GM18505 (cell line): ENCODE data around the gene ZSCAN21.

Source experiments
- ATAC-seq: cut with Tn5 transposase; IDR thresholded peaks from one replicate; pipeline ENCODE4 v1.9.1; 2021; ENCODE audit not compliant: unreplicated experiment
- POLR2A ChIP-seq: IDR thresholded peaks from 4 replicates; pipeline ENCODE4 v1.6.1; 2011; ENCODE audit warnings: borderline replicate concordance; ENCODE audit not compliant: insufficient read depth, insufficient read length; ENCODE audit errors: extremely low read depth

Gene ZSCAN21

DNA sequence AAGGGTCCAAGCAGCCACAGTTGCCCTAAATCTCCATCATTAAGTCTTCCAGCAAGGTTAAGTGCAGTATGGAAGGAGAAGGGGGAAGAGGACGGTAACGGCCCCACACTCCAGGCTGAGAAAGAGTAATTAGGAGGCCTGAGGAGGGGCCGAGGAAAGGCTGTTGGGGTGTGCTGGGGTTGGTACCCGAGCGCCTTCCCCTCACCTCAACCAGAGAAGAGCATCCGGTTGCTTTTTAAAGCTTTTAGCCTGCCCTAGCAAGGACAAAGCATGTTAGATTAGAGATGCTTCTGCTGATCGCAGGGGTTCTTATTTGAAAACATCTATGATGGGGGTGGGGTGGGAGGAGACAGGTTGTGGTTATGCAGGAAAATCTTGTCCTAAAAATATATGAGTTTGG is 9.0 kb upstream of the ZSCAN21 start:
- ATAC-seq = no peak
- no peak for TF ChIP-seq POLR2A

DNA sequence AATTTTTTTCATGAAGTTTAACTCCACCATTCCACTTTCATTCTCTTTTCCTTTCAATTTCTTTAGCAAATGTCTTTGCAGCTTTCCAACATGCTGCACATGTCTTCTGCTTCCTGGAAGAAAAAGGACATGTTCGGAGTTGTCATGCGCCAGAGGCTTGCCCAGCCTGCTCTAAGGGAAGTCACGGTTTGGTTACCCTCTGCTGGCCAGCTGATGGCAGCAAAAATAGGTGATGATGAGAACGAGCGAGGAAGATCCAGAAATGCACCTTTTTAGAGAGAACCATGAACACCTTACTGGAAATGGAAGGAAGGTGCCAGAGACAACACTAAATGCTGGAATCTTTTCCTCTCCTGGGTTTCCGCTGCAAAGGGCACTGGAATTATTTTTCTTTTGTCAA is 4.9 kb upstream of the ZSCAN21 start:
- no peak for TF ChIP-seq POLR2A

GRCh38 chr7:100048680-100049079 is 894 bp upstream of the ZSCAN21 start:
- TF ChIP-seq POLR2A = no peak

More for the DNA sequence above, 4.9 kb upstream of the ZSCAN21 start:
- no peak for ATAC-seq

DNA sequence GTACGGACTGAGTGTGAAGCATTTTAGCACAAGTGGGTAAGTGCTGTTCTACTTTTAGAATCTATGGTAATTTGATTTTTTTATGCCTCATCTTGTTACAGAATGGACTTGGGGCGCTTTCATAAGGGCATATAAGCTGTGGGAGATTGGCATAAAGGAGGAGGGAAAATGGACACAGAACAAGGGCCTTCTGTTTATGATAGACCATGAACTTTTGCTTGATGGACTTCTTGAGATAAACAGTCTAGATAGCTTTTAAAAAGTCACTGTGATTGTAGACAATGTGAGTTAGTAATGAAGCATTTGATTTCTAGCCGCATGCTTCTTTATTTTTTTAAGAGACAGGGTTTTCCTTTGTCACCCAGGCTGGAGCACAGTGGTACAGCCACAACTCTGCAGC is 2.0 kb downstream of the ZSCAN21 start:
- TF ChIP-seq POLR2A = no peak
- ATAC-seq = no peak

More at GRCh38 chr7:100048680-100049079, 894 bp upstream of the ZSCAN21 start:
- ATAC-seq = no peak

GRCh38 chr7:100053215-100053614 is 3.6 kb downstream of the ZSCAN21 start:
- no peak for ATAC-seq
- no peak for TF ChIP-seq POLR2A

- TF ChIP-seq POLR2A = no peak
- no peak for ATAC-seq
These were observed 7.4 kb downstream of the ZSCAN21 start for GRCh38 chr7:100057006-100057405.

DNA sequence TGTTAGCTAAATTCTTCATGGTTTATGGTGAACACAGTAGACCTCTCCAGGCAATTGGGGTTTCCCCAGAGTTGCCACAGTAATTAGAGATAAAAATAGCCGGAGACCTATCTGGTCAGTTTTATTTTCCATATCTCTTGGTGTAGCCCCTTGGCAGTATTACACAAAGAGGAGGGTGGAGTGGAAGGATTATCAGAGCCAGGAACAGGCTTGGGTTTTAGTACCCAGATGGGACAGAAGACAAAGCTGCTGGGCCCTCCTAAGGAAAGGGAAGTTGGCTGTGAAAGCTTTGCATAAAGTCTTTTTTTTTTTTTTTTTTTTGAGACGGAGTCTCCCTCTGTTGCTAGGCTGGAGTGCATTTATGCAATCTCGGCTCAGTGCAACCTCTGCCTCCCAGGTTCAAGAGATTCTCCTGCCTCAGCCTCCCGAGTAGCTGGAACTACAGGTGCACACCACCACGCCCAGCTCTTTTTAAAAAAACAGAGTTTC is 9.7 kb downstream of the ZSCAN21 start:
- ATAC-seq = no peak
- no peak for TF ChIP-seq POLR2A

GRCh38 chr7:100061518-100062193 is 12.1 kb downstream of the ZSCAN21 start:
- ATAC-seq = no peak

DNA sequence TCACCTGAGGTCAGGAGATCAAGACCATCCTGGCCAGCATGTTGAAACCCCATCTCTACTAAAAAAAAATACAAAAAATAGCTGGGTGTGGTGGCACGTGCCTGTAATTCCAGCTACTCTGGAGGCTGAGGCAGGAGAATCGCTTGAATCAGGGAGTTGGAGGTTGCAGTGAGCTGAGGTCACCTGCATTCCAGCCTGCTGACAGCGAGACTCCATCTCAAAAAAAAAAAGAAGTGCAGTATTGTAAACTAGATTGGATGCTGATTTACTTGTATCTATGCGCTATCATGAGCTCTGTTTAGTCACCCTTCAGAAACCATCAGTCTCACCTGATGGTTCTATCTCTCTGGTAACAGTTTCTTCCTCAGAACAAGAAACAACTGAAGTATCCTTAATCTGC is 13.8 kb downstream of the ZSCAN21 start:
- no peak for ATAC-seq
- no peak for TF ChIP-seq POLR2A

More at GRCh38 chr7:100061518-100062193, 12.1 kb downstream of the ZSCAN21 start:
- TF ChIP-seq POLR2A = no peak

GRCh38 chr7:100064162-100064561 is 14.6 kb downstream of the ZSCAN21 start:
- TF ChIP-seq POLR2A = no peak
- no peak for ATAC-seq

DNA sequence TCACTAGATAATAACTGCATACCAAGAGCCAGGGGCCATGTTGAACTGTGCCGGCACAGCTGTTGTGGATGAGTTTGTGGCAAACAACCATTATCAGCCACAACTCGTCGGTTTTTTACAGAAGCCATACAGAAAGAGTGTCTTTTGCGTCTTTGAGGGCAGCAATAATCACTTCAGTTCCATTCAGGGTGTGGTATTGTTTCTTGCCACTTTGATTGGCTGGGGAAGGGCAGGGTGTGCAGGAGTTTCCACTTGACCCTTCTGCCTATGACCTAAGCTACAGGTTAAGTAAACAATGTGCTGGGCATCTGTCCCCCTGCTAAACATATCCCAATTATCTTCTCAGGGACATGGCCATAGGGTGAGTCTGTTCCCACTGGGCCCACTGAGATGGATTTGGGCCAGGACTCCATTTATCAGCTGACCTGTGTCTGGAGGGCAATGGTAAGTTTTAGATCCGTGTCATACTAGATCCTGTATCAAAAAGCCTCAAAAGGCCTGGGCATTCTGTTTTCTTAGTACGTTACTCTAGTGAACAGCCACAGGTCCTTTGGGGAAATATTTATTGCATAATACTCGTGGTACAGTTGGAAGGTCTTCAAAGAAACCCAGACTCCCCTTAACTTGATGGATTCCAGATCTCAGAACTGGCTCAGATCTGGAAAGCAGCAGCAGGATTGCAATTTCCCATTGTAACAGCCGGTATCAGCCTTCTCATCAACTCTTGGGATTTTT is 16.0 kb downstream of the ZSCAN21 start:
- TF ChIP-seq POLR2A = no peak
- ATAC-seq = no peak

- TF ChIP-seq POLR2A = no peak
- no peak for ATAC-seq
These were observed 17.4 kb downstream of the ZSCAN21 start for GRCh38 chr7:100066953-100067352.

DNA sequence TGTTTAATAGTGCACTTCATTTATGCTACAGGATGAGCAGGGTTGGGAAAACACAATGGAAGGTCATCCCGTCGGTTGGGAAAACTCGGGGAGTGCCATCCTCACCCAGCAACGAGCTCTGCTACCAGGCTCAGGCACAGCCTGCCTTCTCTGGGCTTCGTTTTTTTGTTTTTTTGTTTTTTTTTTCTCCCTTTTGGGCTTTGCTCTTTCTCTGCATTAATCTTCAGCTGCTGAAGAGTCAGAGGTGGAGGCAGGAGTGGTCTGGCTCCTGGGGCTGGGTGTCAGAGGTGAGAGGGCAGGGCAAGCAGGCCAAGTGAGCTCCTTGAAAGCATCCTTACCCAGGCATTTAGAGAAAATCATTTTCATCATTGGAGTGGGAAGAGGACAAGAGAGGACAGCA is 20.4 kb downstream of the ZSCAN21 start:
- TF ChIP-seq POLR2A = no peak
- ATAC-seq = no peak
